SJSA1 (cell line): ENCODE results near the gene UVRAG. TPM values are rescaled to one million over a fixed set of nuclear protein-coding genes. Genes with fewer than 3 reads are reported as not detected.
"Not testable (repeated sequence)": the region's sequence is repeated elsewhere in the genome, so short reads cannot be mapped to it uniquely, and the experiment has no call there.

Experiments used
- DNase-seq, 2 experiments: peaks; one replicate each; pipeline ENCODE4 v3.0.0-alpha.2; 2015 to 2020; ENCODE audit warnings: low spot score in 2 of 2, low read depth in 1 of 2
- H3K27ac ChIP-seq: fragments of 250-450 bp; sonication (Bioruptor Pico); 2 replicates; pipeline ENCODE4 v1.5.1; 2020; ENCODE audit warnings: mild to moderate bottlenecking, moderate library complexity
- H3K27me3 ChIP-seq: fragments of 250-450 bp; sonication (Bioruptor Pico); replicated peaks from 2 replicates; pipeline ENCODE4 v1.5.1; 2020; ENCODE audit warnings: mild to moderate bottlenecking, moderate library complexity
- H3K36me3 ChIP-seq: fragments of 250-450 bp; sonication (Bioruptor Pico); 2 replicates; pipeline ENCODE4 v1.5.1; 2020; ENCODE audit warnings: mild to moderate bottlenecking
- H3K4me1 ChIP-seq: fragments of 250-450 bp; sonication (Bioruptor Pico); replicated peaks from 2 replicates; pipeline ENCODE4 v1.6.1; 2021; ENCODE audit warnings: mild to moderate bottlenecking
- H3K4me3 ChIP-seq: fragments of 250-450 bp; sonication (Bioruptor Pico); 2 replicates; pipeline ENCODE4 v1.5.1; 2020; ENCODE audit warnings: mild to moderate bottlenecking
- H3K9me3 ChIP-seq: fragments of 250-450 bp; sonication (Bioruptor Pico); replicated peaks from 2 replicates; pipeline ENCODE4 v1.5.1; 2020; ENCODE audit warnings: mild to moderate bottlenecking
- total RNA-seq: library from RNA; depleted of rRNA; stranded (reverse); fragments of >200 nt; shearing (Covaris generic); gene quantifications from 2 replicates; pipeline ENCODE4 v1.2.3, GENCODE V29; 2014

Gene UVRAG
- total RNA-seq, 1 experiment from 2014 or later: 7.7 TPM

GRCh38 chr11:76060475-76061036 is 245.5 kb downstream of the UVRAG start:
- not testable (repeated sequence) for H3K36me3 ChIP-seq, DNase-seq, H3K4me1 ChIP-seq, H3K4me3 ChIP-seq, H3K27ac ChIP-seq, H3K9me3 ChIP-seq, H3K27me3 ChIP-seq

DNA sequence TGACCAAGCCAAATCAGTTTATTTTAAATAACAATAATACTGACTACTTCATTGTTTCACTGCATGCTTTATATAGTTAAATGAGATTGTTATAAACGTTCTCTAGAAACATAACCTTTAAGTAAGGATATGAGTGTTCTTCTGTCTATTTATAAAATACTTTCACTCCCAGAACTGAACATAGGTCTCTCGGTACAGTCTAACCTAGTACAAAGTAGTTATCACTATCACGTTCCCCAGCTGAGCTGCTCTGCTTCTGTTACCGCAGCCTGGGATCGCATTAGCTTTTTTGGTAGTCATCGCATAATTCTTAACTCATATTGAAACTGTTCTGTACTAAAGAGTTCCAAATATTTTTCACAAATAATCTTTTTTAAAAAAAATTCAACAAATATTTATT is 247.7 kb downstream of the UVRAG start:
- H3K27ac ChIP-seq: no peak overlapping the region
- H3K27me3 ChIP-seq: no peaks in the 10 kb centered on the region
- H3K4me1 ChIP-seq: no peaks in the 10 kb centered on the region
- no peaks in the 10 kb centered on the region for H3K36me3 ChIP-seq
- H3K4me3 ChIP-seq: no peak overlapping the region
- DNase-seq: no peak
- no peaks in the 10 kb centered on the region for H3K9me3 ChIP-seq

GRCh38 chr11:76064192-76064591 is 249.2 kb downstream of the UVRAG start:
- no peak overlapping the region for H3K27ac ChIP-seq
- DNase-seq: no peak
- H3K4me3 ChIP-seq: no peak overlapping the region
- no peaks in the 10 kb centered on the region for H3K4me1 ChIP-seq
- H3K36me3 ChIP-seq: no peaks in the 10 kb centered on the region
- no peaks in the 10 kb centered on the region for H3K27me3 ChIP-seq
- H3K9me3 ChIP-seq: no peaks in the 10 kb centered on the region

GRCh38 chr11:76067099-76067498 is 252.1 kb downstream of the UVRAG start:
- Histone ChIP-seq H3K9me3 (no peaks in the 10 kb centered on the region), H3K27ac (no peak overlapping the region), H3K27me3 (no peaks in the 10 kb centered on the region), H3K36me3 (no peaks in the 10 kb centered on the region), H3K4me3 (no peak overlapping the region), H3K4me1 (no peaks in the 10 kb centered on the region)
- no peak for DNase-seq

DNA sequence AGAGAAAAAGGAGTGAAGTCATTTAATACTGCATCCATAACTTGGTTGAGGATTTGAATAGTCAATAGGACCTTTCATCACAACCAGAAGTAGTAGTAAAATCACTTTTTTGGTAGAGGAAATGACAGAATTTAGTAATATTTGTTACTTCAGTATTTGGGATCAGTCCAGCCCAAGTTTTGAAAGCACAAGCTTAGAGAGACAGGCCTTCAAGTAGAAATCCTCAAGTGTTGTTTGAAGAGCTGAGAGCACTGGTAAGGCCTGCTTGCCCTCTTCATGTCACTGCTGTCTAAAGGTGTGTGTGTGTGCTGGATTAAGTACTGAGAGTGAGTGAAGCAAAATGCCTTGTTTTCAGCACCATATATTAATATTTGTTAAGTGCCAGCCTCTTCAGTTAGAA is 254.0 kb downstream of the UVRAG start:
- Histone ChIP-seq H3K4me3 (no peak overlapping the region), H3K36me3 (no peaks in the 10 kb centered on the region), H3K9me3 (no peaks in the 10 kb centered on the region), H3K27ac (no peak overlapping the region), H3K27me3 (no peaks in the 10 kb centered on the region), H3K4me1 (no peaks in the 10 kb centered on the region; the same call in 1 of the 2 replicates)
- no peak for DNase-seq

DNA sequence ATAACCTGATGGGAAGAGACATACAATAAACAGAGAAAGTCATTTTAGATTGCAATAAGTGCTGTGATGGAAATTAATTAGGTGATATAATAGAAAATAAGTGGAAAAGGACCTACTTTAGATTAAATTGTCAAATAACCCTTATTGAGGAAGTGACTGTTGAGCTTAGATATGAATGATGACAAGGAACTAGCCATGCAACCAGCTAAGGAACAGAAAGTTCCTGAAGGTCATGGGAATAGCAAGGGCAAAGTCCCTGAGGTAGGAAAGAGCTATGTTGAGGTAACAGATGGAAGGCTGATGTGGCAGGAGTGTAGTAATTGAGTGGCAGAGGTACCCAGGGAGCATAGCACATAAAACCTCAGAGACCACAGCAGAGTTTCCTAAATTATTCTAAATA is 256.1 kb downstream of the UVRAG start:
- no peak for DNase-seq
- no peak overlapping the region for H3K27ac ChIP-seq
- H3K4me1 ChIP-seq: no peaks in the 10 kb centered on the region; the same call in 1 of the 2 replicates
- no peaks in the 10 kb centered on the region for H3K9me3 ChIP-seq
- no peak overlapping the region for H3K4me3 ChIP-seq
- no peaks in the 10 kb centered on the region for H3K36me3 ChIP-seq
- no peaks in the 10 kb centered on the region for H3K27me3 ChIP-seq

DNA sequence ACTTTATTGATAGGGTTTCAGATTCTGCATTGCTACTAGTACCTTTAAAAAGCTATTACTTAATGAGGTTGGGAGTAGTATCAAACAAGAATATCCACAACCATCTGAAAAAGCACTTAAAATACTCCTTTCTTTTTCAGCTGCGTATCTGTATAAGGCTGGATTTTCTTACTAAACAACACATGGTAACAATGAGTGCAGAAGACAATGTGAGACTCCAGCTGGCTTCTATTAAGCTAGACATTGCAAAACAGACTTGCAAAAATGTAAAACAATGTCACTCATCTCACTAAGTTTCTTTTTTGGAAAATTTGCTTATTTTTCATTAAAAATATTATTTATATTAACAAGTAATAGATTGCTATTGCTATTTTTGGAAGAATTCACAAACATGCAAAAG is 258.7 kb downstream of the UVRAG start:
- Histone ChIP-seq H3K4me3 (no peak overlapping the region), H3K9me3 (no peaks in the 10 kb centered on the region), H3K4me1 (peaks cover 5% of the 10 kb centered on the region), H3K27ac (no peak overlapping the region), H3K27me3 (no peaks in the 10 kb centered on the region), H3K36me3 (no peaks in the 10 kb centered on the region)
- DNase-seq: no peak

GRCh38 chr11:76074148-76075095 is 259.4 kb downstream of the UVRAG start:
- Histone ChIP-seq H3K4me1 (peaks cover 5% of the 10 kb centered on the region), H3K36me3 (no peaks in the 10 kb centered on the region), H3K9me3 (no peaks in the 10 kb centered on the region), H3K27me3 (no peaks in the 10 kb centered on the region), H3K4me3 (no peak overlapping the region), H3K27ac (no peak overlapping the region)
- DNase-seq: no peak

- DNase-seq: no peak
- no peaks in the 10 kb centered on the region for H3K27me3 ChIP-seq
- H3K27ac ChIP-seq: no peak overlapping the region
- H3K9me3 ChIP-seq: no peaks in the 10 kb centered on the region
- H3K4me3 ChIP-seq: no peak overlapping the region
- no peaks in the 10 kb centered on the region for H3K36me3 ChIP-seq
- H3K4me1 ChIP-seq: peaks cover 5% of the 10 kb centered on the region
Observed at GRCh38 chr11:76075716-76076115, 260.7 kb downstream of the UVRAG start.

DNA sequence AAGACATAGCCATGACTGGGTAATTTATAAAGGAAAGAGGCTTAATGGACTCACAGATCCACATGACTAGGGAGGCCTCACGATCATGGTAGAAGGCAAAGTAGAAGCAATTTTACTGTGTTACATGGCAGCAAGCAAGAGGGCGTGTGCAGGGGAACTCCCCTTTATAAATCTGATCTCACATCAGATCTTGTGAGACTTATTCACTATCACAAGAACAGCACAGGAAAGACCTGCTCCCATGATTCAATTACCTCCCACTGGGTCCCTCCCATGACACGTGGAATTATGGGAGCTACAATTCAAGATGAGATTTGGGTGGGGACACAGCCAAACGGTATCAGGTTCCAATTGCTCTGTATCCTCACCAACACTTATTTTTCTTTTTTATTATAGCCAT is 261.2 kb downstream of the UVRAG start:
- not testable (repeated sequence) for DNase-seq, H3K36me3 ChIP-seq, H3K27ac ChIP-seq, H3K4me1 ChIP-seq, H3K9me3 ChIP-seq, H3K27me3 ChIP-seq, H3K4me3 ChIP-seq

GRCh38 chr11:76076749-76077148 is 261.7 kb downstream of the UVRAG start:
- Histone ChIP-seq H3K4me3 (no peak overlapping the region), H3K36me3 (no peaks in the 10 kb centered on the region), H3K4me1 (peaks cover 5% of the 10 kb centered on the region), H3K9me3 (no peaks in the 10 kb centered on the region), H3K27ac (no peak overlapping the region), H3K27me3 (no peaks in the 10 kb centered on the region)
- DNase-seq: no peak

DNA sequence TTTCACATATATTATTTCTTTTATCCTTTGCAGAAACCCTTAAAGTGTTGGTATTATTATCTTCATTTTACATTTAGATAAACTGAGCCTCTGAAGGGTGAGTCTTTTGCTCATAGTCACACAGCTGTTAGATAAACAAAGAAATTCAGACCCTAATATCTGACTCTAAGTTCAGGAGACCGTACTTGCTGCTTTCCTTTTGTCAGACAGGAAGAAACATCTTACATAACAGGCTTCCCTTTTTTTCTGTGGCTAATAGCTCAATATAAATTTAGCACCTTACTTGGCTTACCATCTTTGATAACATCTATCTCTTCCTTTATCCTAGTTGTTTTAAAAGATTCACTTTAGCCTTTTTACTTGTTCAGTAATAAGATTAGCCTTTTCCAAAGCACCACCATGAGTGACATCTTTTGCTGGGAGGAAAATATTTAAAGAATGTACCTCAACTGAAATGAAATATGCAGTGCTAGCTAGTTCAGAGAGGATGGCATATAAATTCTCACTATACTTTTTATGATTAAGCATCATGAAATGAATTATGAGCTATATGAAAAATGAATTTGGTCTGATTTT is 262.7 kb downstream of the UVRAG start:
- H3K36me3 ChIP-seq: no peaks in the 10 kb centered on the region
- peak in 1 of 2 experiments; percentile 2 for DNase-seq
- no peak overlapping the region for H3K4me3 ChIP-seq
- H3K27me3 ChIP-seq: no peaks in the 10 kb centered on the region
- H3K27ac ChIP-seq: no peak overlapping the region
- H3K9me3 ChIP-seq: no peaks in the 10 kb centered on the region
- peaks cover 5% of the 10 kb centered on the region for H3K4me1 ChIP-seq

DNA sequence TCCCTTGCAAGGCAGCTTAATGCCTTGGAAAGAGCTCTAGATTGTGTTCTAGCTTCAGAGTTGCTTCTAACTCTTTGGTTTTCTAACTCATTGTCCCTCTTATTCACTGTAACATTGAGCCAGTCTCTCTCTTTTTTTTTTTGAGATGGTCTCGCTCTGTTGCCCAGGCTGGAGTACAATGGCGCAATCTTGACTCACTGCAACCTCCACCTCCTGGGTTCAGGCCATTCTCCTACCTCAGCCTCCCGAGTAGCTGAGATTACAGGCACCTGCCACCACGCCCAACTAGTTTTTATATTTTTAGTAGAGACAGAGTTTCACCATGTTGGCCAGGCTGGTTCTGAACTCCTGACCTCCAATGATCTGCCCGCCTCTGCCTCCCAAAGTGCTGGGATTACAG is 266.1 kb downstream of the UVRAG start:
- H3K27ac ChIP-seq, H3K9me3 ChIP-seq, H3K4me3 ChIP-seq, DNase-seq, H3K27me3 ChIP-seq, H3K36me3 ChIP-seq: not testable (repeated sequence)
- peaks cover 13% of the 10 kb centered on the region for H3K4me1 ChIP-seq
